ENCODE measurements around the gene CDC42EP1. TPM values are rescaled to one million over a fixed set of nuclear protein-coding genes. Genes with fewer than 3 reads are reported as not detected.
"Not testable (repeated sequence)": the region's sequence is repeated elsewhere in the genome, so short reads cannot be mapped to it uniquely, and the experiment has no call there.

CDC42EP1 gene
- total RNA-seq, 1 donor from 2014 or later: 22.6 TPM

- DNase-seq: no peak
These were observed 25.1 kb upstream of the CDC42EP1 start for GRCh38 chr22:37535159-37535558.

- DNase-seq: peak; percentile 95
These were observed 21.5 kb upstream of the CDC42EP1 start for GRCh38 chr22:37538590-37539357.

DNA sequence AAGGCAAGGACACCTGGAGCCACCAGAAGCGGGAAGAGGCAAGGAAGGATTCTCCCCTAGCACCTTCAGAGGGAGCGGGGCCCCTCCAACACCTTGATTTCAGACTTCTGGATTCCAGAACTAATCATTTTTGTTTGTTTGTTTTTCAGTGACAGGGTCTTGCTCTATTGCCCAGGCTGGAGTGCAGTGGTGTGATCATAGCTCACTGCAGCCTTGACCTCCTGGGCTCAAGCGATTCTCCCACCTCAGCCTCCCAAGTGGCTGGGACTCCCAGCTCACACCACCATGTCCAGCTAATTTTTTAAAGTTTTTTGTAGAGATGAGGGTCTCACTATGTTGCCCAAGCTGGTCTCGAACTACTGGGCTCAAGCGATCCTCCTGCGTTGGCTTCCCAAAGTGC lies 20.5 kb upstream of the CDC42EP1 start:
- not testable (repeated sequence) for DNase-seq

- not testable (repeated sequence) for DNase-seq
These were observed 17.9 kb upstream of the CDC42EP1 start for GRCh38 chr22:37542416-37542815.

GRCh38 chr22:37542959-37543358 lies 17.3 kb upstream of the CDC42EP1 start:
- DNase-seq: no peak

DNA sequence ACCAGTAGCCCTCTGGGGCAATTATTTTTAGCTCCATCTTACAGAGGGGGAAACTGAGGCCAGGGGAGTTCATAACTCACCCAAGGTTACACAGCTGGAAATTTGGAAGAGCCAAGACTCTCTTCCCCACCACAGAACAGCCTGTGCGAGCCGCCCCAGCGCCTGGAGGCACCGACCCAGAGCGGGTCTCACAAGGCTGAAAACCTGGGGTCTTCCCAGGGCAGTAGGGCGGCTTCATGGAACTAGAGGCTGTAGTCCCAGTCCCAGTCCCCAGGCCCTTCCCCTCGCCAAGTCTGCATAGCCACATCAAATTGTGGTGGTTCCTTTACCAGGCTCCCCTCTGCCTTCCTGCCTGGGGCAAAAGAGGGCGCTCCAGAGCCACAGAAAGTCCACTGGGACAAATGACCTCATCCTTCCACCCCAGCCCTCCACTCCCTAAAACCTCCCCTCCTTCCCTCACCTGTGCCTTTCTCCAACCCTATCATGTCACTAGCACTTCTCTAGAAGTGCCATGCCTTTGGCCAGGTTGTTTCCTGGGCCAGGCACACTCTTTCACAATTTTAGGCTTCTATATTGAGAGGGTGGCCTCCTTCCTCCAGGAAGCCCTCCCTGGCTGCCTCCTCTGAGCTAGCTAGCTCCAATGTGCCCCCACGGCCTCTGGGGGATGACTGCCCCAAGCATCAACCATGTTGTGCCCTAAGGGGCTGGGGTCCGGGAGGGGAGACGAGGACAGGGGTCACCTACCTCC lies 15.2 kb upstream of the CDC42EP1 start:
- DNase-seq: peak; percentile 86

DNA sequence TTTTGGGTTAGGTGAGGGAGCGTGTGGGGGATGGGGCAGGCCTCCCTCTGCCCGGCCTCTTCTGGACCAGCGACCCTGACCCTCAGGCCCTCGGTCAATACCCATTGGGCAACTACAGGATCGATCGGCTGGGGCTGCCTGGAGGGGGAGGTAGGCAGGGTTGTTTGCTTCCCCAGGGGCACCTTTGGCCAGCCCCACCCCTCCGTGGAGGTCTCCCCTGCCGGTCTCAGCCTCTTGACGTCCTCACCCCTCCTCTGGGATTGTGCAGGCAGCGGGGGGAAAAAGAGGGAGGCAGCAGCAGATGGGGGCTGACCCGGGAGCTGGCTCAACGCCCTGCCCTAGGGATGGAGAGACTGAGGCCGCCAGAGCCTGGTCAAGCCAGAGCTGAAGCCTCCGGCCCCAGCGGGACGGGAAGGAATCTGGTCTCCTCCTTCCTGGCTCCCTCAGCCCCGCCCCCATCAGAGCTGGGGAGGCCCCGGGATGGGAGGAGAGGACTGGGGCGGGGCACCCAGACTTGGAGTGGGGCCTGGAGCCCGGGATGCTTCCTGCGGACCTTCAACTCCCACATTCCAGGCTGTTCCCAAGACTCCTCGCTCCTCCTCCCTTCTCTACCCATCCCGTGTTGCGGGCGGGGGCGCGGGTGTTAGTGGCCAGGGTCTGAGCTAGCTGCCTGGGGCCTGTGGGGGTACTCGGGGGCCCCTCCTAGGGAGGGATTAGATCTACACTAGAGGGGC lies 14.4 kb upstream of the CDC42EP1 start:
- DNase-seq: peak; percentile 95

DNA sequence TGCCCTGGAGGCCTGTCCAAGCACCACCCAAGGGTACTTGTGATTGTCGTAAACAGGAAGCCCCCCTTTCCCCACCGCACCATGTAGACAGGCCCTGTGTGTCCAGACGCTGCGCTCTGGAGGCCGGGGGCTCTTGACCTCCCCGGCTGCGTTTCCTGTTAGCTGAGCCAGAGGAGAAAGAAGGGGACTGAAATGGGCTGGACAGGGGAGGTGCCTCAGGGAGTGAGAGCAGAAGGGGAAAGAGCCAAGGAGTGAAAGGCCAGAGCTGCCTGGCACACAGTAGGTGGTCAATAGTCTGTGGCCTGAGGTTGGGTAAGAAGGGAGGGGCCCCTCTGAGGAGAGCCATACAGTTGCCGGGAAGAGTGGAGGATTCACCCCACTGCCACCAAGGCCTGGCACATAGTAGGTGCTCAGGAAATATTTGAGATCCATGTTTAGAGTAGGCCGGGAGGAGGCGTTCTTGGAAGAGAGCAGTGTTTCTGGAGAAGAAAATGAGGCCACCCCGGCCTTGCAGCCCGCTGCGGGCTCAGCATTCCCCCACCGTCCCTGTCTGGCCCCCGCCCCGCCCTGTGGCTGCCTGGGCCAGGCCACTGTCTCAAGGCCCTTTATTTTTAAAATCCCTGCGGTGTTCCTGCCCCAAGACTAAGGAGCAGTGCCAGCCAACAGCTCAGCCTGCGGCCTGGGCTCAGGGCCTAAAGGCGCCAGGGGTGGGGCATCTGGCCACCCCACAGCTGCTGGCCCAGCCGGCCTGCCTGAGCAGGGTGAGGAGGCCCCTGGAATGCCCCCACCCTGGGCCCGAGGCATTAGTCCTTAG lies 13.6 kb upstream of the CDC42EP1 start:
- DNase-seq: peak; percentile 93

DNA sequence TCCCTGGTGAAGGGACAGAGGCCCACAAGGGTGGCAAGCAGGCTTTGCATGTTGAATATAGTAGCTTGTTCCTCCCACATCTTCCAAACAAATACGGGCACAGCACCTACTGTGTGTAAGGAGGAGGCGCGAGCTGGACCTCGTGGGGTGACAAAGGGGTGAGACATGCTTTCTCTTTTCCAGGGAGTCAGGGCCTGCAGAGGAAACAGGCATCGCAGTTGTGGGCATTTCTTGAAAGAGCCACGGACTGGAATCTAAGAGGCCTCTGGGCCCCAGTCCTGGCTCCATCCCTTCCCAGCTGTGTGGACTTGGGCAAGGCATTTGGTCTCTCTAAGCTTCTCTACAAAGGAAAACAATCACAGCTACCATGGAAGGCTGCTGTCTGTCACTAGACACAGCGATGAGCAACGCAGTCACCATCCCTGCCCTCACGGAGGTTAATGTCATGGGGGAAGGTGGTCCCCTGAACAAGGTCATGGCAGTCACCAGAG lies 13.0 kb upstream of the CDC42EP1 start:
- no peak for DNase-seq

GRCh38 chr22:37549704-37550059 lies 10.6 kb upstream of the CDC42EP1 start:
- DNase-seq: peak; percentile 69

GRCh38 chr22:37550921-37551320 lies 9.4 kb upstream of the CDC42EP1 start:
- not testable (repeated sequence) for DNase-seq

- DNase-seq: no peak
These were observed 8.3 kb upstream of the CDC42EP1 start for GRCh38 chr22:37551981-37552380.

GRCh38 chr22:37552524-37553163 lies 7.6 kb upstream of the CDC42EP1 start:
- peak; percentile 61 for DNase-seq

DNA sequence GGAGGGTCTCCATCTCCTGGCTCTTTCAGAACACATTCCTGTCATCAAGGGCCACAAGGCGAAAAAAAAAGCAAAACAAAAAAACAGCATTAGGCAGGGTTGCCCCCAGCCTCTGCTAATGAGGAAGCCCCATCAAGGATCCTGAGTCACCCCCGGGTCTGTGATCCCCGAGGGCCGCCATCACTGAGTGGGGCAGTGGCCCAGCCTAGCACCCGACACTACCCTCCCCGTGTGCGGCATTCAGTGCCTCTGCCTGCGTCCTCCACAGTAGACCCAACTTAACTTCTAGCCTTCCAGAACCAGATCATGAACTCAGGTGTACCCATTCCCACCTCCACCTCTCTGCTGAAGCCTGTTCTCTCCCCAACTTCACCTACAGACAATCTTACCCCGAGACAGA lies 6.6 kb upstream of the CDC42EP1 start:
- no peak for DNase-seq

DNA sequence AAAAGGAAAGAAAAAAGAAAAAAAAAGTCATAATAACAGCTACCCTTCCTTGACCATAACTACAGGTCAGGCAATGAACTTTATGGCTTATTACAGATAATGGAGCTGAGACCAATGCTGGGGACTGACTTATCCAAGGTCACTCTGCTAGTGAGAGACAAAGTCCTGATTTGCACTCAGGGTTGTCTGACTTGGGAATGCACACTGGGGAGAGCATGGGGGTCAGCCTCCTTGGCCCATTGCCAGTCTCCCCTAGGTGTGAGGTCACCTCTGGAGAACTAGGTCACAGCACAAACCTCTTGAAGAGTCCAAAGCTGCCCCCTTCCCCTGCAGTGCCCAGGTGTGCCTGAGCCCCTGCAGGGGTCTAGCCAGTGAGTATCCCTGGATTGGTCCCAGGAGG lies 5.3 kb upstream of the CDC42EP1 start:
- no peak for DNase-seq

DNA sequence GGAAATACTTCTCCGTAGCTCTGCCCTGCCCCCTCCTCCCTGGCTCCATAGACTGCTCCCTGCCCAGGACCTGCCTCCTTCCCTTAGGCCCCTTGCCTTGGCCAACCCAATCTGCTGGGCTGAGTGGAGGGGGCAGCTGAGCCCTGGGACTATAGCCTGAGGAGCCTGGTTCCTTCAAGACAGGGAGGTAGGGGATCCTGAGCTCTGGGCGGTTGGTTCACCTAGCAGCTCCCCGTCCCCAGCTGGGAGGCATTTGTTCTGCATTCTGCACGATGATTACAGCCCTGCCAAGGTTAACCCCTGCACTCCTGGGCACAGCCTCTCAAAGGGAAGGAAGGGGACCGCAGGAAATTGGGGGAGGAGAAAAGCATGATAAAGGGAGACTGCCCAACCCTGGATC lies 3.6 kb upstream of the CDC42EP1 start:
- no peak for DNase-seq

- peak; percentile 77 for DNase-seq
These were observed 2.8 kb upstream of the CDC42EP1 start for GRCh38 chr22:37557321-37558001.

GRCh38 chr22:37558815-37559214 lies 1.5 kb upstream of the CDC42EP1 start:
- DNase-seq: no peak

GRCh38 chr22:37559521-37559900 lies 769 bp upstream of the CDC42EP1 start:
- no peak for DNase-seq

DNA sequence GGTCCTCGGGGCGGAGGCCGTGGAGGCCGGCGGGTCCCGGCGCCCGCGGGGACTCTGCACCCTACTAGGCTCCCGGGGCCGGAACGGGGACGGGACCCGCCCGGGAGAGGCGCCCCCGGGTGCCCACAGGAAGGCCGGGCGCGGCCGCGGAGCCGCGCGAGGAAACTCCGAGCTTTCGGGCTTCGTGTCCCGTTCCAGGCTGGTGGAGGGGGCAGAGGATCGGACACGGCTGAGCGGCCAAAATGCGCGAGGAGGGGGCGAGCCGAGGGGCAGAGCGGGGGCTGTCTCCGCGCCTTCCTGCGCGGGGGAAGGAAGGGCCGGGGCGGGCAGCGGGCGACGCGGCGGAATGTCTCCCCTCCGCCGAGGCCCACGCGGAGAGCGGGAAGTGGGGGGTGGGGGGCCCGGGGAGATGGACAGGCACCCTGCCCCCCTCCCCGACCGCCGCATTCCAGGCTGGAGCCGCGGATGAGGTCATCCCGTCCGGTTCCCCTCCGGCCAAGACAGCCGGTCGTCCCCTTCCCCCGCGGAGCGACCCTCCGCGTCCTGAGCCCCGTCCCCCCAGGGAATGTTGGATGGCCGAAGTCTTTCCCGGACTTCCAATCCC lies 430 bp downstream of the CDC42EP1 start:
- peak; percentile 74 for DNase-seq
